Activated T-helper 1 cell treated with Interleukin-2 at 50 U/mL for 16 hours (primary cell): ENCODE data around the gene KIAA0232.
"Not testable (repeated sequence)": the region's sequence is repeated elsewhere in the genome, so short reads cannot be mapped to it uniquely, and the experiment has no call there.

Source experiments
- DNase-seq: peaks from one replicate; pipeline ENCODE4 v3.0.0-alpha.2; 2020; ENCODE audit warnings: low read depth

KIAA0232 gene

DNA sequence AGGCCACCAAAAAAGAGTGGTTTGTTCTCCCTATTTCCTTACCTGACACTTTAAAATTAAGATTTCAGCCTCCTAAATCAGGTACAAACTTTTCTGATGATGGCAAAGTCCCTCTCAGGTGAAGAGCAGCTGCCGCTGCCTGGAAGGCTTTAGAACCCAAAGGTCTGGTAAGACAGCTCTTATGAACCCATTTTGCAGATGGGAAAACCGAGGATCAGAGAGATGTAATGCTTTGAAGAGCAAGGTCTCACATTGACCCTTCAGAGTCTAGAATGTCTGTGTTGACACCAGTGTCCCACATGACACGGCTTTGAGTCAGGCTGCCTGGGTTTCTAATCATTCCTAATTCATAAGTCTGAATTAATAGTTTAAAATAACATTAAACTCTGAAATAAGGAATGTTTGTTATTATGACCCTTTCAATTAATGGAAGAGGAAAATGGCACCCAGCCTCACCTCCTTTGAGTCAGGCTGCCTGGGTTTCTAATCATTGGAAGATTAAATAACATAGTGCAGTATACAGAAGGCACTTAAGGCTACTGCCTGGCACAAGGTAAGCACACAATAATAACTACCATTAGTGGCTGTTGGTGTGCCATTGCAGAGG lies 27.9 kb upstream of the KIAA0232 start:
- DNase-seq: no peak

DNA sequence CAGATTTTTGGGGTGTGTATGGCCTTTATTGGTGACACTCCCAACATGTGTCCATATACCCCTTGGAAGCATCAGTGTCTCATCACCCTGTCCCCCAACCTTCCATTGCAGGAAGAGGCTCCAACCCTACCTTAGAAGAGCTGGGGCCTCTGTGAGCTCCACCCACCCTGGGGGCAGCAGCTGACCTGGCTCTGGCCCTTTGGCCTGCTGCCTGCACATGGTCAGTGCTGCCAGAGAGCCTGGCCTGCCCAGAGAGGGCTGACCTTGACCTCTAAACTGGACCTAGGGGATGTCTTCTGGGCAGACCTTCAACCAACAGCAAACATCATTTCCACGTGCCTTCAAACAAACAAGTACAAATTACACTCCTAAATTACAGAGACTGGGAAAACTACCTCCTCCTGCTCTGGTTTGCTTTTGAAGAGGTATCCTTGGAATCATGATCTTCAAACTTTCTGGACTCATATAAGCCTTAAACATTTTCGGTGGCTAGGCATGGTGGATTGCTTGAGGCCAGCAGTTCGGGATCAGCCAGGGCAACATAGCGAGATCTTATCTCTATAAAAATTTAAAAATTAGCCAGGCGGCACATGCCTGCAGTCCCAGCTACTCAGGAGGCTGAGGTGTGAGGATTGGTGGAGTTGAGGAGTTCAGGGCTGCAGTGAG lies 27.3 kb upstream of the KIAA0232 start:
- no peak for DNase-seq

DNA sequence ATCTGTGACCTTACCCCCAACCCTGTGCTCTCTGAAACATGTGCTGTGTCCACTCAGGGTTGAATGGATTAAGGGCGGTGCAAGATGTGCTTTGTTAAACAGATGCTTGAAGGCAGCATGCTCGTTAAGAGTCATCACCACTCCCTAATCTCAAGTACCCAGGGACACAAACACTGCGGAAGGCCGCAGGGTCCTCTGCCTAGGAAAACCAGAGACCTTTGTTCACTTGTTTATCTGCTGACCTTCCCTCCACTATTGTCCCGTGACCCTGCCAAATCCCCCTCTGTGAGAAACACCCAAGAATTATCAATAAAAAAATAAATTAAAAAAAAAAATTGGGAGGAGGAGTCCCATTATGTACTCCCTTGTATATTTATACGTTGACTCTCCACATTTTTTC lies 26.2 kb upstream of the KIAA0232 start:
- DNase-seq: not testable (repeated sequence)

DNA sequence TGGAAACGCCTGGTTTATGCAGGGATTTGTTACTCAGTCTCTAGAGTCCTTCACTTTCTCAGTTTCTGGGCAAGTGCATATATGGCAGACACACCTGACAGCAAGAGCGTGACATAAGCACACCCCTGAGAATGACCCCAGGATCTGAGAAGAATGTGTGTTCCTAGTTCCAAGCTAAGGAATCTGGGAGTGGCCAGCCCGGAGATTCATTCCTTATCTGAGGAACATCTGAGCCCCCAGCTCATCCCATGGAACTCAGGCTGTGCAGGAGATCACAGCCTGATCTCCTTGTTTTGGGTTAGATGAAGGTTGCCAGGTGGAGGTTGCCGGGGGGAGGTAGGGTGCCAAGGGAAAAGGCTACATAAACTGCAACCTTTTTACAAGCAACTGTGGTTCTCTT lies 23.8 kb upstream of the KIAA0232 start:
- DNase-seq: no peak

DNA sequence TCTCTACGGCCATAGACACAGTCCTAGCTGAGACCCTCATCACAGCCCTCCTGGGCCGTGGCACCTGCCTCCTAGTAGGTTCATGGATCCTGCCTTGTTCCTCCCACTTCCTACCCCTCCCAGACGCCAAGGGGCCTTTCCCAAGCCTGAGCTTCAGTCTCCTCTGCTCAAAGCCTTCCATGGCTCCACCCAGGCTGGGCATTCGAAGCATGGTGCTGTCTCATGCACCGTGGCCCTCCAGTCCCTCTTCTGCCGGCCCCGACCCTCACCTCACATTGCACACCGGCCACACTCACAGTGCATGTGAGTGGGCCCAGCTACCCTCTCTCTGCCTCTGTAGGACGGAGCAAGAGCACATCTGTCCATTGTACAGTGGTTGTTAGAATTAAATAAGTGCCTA lies 21.7 kb upstream of the KIAA0232 start:
- no peak for DNase-seq

DNA sequence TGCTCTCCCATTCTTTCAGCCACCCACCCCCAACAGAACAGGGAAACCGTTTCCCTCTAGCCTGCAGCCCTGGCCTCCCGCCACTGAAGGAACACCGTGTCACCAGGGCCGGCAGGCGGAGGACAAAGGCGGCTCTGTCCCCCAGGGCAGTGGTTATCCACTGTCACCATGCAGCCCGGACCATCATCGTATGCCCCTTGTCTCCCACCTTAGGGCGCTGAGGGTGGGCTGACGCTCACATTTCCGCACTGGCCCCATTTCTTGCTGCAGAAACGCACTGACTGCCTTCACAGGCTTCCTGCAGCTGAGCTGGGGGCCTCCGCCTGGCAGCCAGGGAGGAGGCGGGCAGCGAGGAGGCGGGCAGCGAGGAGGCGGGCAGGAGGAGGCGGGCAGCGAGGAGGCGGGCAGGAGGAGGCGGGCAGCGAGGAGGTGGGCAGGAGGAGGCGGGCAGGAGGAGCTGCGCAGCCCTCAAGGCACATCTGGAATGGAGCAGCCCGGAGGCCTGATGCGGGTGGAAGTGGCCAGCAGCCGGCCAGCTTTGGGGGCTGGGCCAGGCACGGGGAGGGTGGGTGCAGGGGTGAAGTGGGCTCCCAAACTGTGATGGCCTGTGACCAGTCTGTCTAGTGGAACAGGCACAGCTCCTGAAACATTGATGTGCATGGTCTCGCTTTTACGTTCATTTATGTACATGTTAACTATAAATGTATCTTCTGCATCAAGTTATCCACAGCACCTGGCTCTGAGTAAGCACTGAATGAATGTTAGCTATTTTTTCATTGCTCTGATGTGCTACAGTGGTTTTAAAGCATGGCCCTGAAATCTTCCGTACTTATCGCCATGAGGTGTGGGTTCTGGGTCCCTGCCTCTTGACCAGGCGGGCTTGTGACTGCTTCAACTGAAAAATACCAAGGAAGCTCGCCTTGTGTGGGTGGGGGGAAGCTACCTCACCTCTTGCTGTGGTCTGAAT lies 20.6 kb upstream of the KIAA0232 start:
- no peak for DNase-seq

DNA sequence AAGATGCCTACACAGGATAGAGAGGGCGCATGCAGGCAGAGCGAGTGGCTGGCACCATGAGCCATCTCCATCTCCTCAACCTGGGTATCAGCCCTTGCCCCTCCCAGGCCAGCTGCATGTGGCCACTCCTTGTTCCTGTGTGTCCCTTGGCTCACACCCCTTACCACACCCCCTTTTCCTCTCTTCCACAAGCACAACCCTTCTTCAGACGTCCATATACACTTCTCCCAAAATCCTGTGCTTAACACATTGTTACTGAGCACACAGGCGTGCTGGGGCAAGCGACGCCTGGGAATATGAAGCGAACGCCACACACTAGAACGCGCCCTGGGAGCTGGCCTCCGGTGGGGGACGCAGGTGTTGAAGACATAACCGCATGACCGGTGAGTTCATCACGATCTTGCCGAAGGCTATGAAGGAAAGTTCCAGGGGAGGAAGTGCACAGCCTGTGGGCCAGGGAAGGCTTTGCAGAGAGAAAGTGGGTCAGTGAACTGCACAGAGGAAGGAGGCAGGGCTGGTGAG lies 19.1 kb upstream of the KIAA0232 start:
- DNase-seq: no peak

DNA sequence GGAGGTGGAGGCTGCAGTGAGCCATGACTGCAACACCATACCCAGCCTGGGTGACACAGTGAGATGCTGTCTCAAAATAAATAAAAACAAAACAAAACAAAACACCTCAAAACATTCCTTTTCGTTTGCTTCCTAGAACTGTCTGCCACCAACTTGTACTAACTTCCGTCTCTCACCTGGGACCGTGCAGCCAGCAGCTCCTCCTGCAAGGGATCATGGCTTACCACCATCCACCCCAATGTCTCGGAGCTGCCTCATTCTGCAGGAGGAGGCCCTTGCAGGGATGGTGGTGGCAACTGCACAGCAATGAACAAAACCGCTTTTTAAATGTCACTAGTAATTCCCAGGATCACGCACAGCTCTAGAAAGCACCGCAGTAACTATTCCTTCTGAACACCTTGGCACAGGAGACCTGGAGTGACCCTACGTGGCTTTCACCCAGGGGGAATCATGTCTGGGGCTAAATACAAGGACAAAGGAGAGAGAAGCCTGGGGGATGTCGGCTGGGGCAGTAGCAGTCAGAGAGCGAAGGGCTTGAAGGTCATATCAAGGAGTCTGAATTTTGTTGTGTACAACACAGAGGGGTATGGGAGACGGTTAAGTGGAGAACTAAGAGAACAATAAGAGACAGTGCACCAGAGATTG lies 17.4 kb upstream of the KIAA0232 start:
- no peak for DNase-seq

DNA sequence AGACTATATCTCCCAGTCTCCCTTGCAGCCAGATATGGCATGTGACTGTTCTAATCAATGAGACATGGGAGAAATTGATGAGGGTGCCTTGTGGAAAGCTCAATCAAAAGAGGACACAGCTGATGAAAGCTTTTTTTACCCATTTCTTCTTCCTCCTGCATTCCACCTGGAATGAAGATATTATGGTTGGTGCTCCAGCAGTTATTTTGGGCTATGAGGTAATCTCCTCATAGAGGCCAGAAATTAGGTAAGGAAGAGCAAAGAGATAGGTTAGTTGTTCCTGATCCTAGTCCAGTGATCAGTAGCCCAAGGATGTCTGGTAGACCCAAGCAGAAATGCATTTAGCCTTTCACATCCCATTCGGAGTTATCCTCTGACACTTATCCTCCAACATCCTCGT lies 16.8 kb upstream of the KIAA0232 start:
- no peak for DNase-seq

DNA sequence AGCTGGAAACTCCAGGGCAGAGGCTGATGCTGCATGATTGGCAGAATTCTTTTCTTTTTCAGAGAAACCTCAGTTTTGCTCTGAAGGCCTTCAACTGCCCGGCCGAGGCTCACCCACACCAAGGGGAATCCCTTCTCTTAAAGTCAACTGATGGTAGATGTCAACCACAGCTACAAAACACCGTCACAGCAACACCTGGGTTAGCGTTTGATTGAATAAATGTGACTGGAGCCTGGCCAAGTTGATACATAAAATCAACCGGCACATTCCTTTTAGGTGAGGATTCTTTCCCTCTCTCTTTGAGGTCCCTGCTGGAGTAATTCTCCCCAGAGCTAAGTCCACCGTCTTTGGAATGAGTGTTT lies 15.2 kb upstream of the KIAA0232 start:
- no peak for DNase-seq

DNA sequence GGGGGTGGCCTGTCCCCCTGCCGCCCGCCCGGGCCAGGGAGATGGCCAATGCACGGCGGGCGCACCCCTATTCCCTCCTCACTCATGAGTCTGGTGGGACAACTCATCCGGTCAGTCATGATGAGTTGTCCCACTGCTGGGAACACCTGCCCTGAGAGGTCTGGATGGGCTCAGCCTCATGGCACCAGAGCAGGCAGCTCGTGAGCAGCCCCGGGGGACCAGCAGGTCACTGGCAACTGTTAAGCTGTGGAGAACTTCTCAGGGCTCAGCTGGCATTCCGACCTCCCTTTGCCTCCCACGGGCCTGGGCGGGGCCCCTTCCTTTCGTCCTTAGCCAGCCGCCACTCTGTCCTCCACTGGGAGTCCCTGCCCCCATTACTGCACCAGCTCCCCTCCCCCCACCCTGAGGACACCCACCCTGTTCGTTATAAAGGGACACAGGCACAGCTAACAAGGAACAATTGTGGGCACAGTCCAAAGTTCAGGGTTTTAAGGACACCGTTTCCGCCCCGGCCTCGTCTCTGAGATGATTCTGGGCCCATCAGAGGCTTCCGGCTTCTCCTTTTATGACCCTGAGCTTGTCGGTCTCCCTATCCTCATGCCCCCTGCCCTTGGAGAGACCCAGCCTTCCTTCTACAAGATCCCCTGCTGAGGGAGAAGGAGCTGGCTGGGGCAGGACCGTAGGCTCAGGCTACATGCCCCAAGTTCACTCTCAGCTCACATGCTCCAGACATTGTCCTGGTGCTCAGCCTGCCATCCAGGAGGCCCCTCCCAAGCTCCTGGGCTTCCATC lies 14.6 kb upstream of the KIAA0232 start:
- DNase-seq: no peak

DNA sequence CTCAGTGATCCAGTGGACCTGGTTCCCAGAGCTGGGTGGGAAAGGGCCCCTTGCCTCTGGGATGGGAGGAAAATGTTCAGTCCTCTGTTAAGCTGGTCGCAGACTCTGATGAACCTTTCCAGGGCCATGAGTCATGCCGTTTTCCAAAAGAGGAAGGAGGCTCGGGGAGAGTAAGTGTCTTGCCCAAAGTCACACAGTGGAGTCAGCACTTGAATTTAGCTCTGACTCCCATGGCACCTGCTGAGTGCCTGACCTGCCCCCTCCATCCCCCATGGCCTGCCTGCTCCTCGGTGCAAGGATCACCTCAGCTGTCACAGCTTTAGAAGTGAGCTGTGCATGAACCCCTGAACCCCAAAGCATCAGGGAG lies 14.0 kb upstream of the KIAA0232 start:
- no peak for DNase-seq

DNA sequence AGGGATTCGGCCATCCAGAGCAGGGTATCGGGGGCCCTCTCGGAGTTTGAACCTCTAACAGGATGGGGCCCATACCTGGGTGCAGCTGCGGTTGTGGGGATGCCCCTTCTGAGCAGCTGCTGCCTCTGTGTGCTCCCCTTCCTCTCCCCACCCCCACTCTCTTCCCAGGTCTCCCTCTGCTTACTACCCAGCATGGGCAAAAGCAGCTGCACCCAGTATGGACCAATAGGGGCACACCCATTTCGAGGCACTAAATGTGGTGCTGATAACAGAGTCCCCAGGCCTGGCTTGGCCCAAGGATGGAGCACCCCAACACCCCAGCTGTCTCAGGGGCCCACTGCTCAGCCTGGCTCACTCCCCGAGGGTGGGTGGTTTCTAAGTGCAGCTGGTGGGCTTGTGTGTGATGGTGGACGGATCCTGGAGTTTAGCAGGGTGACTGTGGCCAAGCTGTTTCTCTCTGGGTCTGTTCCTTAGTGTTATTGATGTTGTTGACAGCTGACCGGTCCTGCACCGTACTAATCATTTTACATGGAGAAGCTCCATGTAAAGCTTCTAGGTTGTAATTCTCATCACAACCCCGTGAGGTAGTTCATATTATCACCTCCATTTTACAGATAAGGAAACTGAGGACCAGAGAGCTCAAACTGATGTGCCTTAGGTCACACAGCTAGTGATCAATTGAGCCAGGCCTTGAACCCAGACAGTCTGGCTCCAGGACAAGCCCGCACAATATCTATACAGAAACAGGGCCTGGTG lies 13.1 kb upstream of the KIAA0232 start:
- DNase-seq: no peak

DNA sequence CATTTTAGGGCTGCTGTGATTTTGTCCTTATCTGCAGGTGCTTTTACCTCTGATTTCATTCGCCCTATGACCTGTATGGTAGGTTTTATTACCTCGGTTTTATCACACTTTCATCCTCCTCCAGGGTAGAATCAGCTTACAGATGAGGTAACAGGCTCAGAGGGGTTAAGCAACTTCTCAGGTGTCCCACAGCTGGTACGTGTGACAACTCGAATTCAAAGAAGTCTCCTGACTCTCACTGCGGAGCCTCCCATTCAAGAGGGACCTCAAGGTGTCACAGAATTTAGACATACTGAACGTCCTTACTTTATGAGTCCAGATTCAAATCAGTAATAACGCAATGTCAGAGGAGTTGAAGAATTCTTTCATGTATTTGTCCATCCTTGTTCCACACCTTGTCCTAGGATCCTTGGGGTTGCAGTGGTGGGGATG lies 12.5 kb upstream of the KIAA0232 start:
- no peak for DNase-seq

DNA sequence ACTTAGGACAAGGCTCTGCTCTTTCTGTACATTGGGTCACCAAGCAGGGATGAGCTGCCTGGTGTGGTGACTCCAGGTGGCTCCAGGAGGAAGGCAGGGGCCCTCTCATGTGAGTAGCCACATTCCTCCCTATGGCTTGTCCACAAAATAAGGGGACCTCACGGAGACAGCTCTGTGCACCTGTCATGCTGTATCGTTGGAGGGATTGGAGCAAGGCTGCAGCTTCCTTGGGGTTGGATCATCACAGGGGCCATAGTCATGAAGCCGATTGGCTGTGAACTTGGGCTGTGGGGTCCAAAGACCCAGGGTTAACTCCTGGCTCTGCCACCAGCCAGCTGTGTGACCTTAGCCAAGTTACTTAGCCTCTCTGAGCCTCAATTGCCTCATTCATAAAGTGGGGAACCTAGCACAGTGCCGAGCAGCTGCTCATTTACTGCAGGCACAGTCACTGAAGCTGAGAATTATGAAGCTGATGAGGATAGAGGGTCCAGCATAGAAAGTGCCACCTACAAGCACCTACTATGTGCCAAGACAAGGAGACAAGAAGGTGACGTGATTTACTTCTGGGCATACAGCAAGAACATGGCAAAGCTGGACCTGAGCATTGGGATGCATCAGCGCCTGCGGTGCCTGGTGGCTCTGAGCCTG lies 11.8 kb upstream of the KIAA0232 start:
- DNase-seq: no peak

DNA sequence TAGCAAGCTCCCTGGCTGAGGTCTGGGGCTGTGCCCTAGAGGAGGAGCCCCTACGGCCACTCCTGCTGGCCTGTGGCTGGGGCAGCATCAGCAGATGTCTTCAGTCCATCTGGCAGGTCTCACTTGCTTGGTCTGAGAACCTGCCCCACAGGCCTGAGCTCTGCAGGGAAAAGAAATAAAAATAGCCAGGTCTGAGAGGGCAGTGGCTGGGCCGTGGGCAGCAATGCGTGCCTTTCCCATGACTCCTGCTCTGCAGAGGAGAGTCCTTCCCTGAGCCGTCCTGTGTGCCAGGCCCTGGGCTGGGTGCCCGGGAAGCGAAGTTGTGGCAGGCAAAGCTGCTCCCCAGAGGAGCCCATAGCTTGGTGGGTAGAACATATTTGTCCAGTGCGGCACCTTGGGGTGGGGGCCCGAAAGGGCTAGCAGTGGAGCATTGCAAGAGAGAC lies 11.3 kb upstream of the KIAA0232 start:
- no peak for DNase-seq

DNA sequence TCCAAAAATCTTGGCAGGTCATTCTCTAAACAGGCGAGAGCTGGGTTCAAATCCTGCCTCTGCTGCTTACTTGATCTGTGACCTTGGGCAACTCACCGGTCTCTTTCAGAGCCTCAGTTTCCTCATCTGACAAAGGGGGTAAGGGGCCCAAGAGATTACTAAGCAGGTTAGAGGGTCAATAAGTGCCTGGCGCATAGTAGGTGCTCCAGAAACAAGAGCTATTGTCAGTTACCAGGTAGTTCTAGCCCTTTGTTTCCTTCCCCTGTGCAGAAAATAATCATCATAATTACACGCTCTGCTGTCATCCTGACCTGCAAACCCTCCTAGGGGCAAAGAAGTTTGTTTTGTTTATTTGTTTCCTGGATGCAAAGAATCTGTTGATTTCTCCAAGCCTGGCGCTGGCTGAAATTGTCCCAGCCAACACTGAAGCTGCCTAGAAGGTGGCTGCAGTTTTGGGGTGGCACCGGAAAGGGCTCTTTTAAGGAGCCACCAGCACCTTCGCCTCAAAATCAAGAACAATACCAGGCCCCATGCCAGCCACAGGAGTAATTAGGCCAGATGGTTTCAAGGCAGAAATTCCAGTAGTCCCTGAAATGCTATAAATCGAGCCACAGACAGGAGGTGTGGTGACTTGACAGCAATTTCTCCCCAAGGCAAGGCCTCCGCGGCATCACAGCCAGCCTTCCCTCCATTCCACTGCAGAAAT lies 10.2 kb upstream of the KIAA0232 start:
- no peak for DNase-seq

DNA sequence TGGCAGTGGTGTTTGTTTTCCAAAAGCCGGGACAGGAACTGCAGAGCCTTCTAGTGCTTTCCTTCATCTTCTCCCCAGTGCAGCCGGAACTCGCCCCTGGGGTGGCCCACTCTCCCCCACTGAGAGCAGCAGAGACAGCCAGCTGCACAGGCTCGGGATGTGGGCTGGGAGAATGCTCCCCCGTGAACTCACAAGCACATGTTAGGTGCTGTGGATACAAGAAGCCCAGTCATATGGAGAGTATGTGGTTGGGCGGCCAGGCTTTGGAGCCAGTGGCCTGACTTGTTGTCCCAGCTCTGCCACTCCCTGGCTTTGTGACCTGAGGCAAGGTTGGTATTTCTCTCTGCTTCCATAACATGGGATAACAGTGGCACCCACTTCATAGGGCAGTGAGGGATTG lies 9.4 kb upstream of the KIAA0232 start:
- DNase-seq: no peak
